IMR-90 (cell line): Measurements from ENCODE around the gene PPP1R12C. TPM values are rescaled to one million over a fixed set of nuclear protein-coding genes. Genes with fewer than 3 reads are reported as not detected.

Experiments
- ATAC-seq: fragments of 200-7000 bp; cut with Tn5 transposase; 2 replicates; pipeline ENCODE4 v1.9.1; 2020; ENCODE audit warnings: low read depth, mild to moderate bottlenecking, moderate library complexity
- BruUV-seq: library from RNA; stranded (reverse); fragments of 400-500 nt; replicated peaks from 2 replicates; lab custom pipeline; 2021; lab: Mats Ljungman, UMichigan
- CTCF ChIA-PET: fragments of 300-600 bp; formaldehyde crosslinking; extraction: SDS; loops from one replicate; lab custom pipeline; 2021; ENCODE audit warnings: antibody characterized with exemption; lab: Yijun Ruan, JAX
- POLR2A ChIA-PET: fragments of 300-600 bp; sonication (Branson Sonifier 250); formaldehyde crosslinking; loops from one replicate; lab custom pipeline; 2022; ENCODE audit warnings: antibody characterized with exemption; ENCODE audit not compliant: unreplicated experiment; lab: Charles Lee
- DNase-seq: peaks from one replicate; pipeline ENCODE4 v3.0.0; 2013
- H2AFZ ChIP-seq: replicated peaks from 2 replicates; pipeline ENCODE3; 2013; ENCODE audit warnings: low read length, mild to moderate bottlenecking; ENCODE audit not compliant: poor library complexity
- H2AK5ac ChIP-seq: 2 replicates; pipeline ENCODE4 v1.6.1; 2013; ENCODE audit warnings: low read depth, low read length, inconsistent platforms
- H2AK9ac ChIP-seq: replicated peaks from 2 replicates; pipeline ENCODE3; 2013; ENCODE audit warnings: mild to moderate bottlenecking, low read depth, low read length, moderate library complexity; ENCODE audit not compliant: poor library complexity
- H2BK120ac ChIP-seq: 2 replicates; pipeline ENCODE4 v1.6.1; 2013; ENCODE audit warnings: low read depth, low read length, inconsistent platforms
- H2BK15ac ChIP-seq: 3 replicates; pipeline ENCODE4 v1.6.1; 2013; ENCODE audit warnings: low read depth, low read length, inconsistent platforms
- H2BK20ac ChIP-seq: 2 replicates; pipeline ENCODE4 v1.6.1; 2013; ENCODE audit warnings: low read depth, mild to moderate bottlenecking, inconsistent platforms, low read length, moderate library complexity
- H2BK5ac ChIP-seq: 2 replicates; pipeline ENCODE4 v1.6.1; 2013; ENCODE audit warnings: mild to moderate bottlenecking, low read depth, low read length, inconsistent platforms; ENCODE audit not compliant: poor library complexity, severe bottlenecking
- H3K14ac ChIP-seq: replicated peaks from 2 replicates; pipeline ENCODE4 v1.6.1; 2013; ENCODE audit warnings: low read depth, low read length, inconsistent platforms
- H3K18ac ChIP-seq: 2 replicates; pipeline ENCODE4 v1.6.1; 2013; ENCODE audit warnings: low read depth, low read length, control low read depth
- H3K23ac ChIP-seq: 2 replicates; pipeline ENCODE4 v1.6.1; 2013; ENCODE audit warnings: low read depth, low read length, inconsistent platforms
- H3K27ac ChIP-seq: 2 replicates; pipeline ENCODE4 v1.5.1; 2013; ENCODE audit warnings: mild to moderate bottlenecking, control low read depth, low read length; ENCODE audit not compliant: insufficient read depth
- H3K27me3 ChIP-seq: 2 replicates; pipeline ENCODE4 v1.6.1; 2013; ENCODE audit warnings: low read length; ENCODE audit not compliant: control insufficient read depth, insufficient read depth
- H3K36me3 ChIP-seq: 2 replicates; pipeline ENCODE4 v1.6.1; 2013; ENCODE audit warnings: low read length, mixed read lengths; ENCODE audit not compliant: control insufficient read depth, insufficient read depth
- H3K4ac ChIP-seq: 2 replicates; pipeline ENCODE4 v1.6.1; 2013; ENCODE audit warnings: low read depth, low read length, inconsistent platforms
- H3K4me1 ChIP-seq: 2 replicates; pipeline ENCODE4 v1.6.1; 2013; ENCODE audit warnings: low read length, mixed read lengths; ENCODE audit not compliant: control insufficient read depth, insufficient read depth
- H3K4me2 ChIP-seq: 2 replicates; pipeline ENCODE4 v1.6.1; 2013; ENCODE audit warnings: low read depth, mild to moderate bottlenecking, control low read depth, low read length, moderate library complexity
- H3K4me3 ChIP-seq: 2 replicates; pipeline ENCODE4 v1.5.1; 2013; ENCODE audit warnings: low read depth, mild to moderate bottlenecking, control low read depth, low read length, moderate library complexity; ENCODE audit not compliant: insufficient read depth
- H3K56ac ChIP-seq: 2 replicates; pipeline ENCODE4 v1.6.1; 2013; ENCODE audit warnings: low read length, inconsistent platforms; ENCODE audit not compliant: insufficient read depth; ENCODE audit errors: extremely low read depth
- H3K79me1 ChIP-seq, 2 experiments: 2 replicates each; pipeline ENCODE4 v1.6.1; 2013; ENCODE audit warnings: low read length in 2 of 2, inconsistent platforms in 1 of 2, low read depth in 1 of 2
- H3K9ac ChIP-seq: 2 replicates; pipeline ENCODE4 v1.6.1; 2013; ENCODE audit warnings: low read depth, low read length, control low read depth
- H3K9me1 ChIP-seq: 2 replicates; pipeline ENCODE4 v1.6.1; 2013; ENCODE audit warnings: low read length, inconsistent platforms; ENCODE audit not compliant: insufficient read depth
- H3K9me3 ChIP-seq: 2 replicates; pipeline ENCODE4 v1.6.1; 2013; ENCODE audit warnings: low read length; ENCODE audit not compliant: control insufficient read depth, insufficient read depth
- H4K20me1 ChIP-seq: 2 replicates; pipeline ENCODE4 v1.6.1; 2013; ENCODE audit warnings: low read length, inconsistent platforms; ENCODE audit not compliant: insufficient read depth
- H4K5ac ChIP-seq: 2 replicates; pipeline ENCODE4 v1.6.1; 2013; ENCODE audit warnings: mild to moderate bottlenecking, low read depth, low read length, control low read depth
- H4K8ac ChIP-seq, 2 experiments: 2 replicates each; pipeline ENCODE4 v1.6.1; 2013; ENCODE audit warnings: low read depth in 2 of 2, low read length in 2 of 2, control low read depth in 1 of 2, inconsistent platforms in 1 of 2
- H4K91ac ChIP-seq: 2 replicates; pipeline ENCODE4 v1.6.1; 2013; ENCODE audit warnings: low read depth, low read length, inconsistent platforms; ENCODE audit not compliant: insufficient read depth
- BHLHE40 ChIP-seq: fragments of 150-350 bp; IDR thresholded peaks from 2 replicates; pipeline ENCODE4 v1.6.1; 2016; ENCODE audit warnings: mild to moderate bottlenecking, low read depth, low read length
- CEBPB ChIP-seq: IDR thresholded peaks from 2 replicates; pipeline ENCODE4 v1.6.1; 2012; ENCODE audit warnings: low read depth, low read length, improper control_type of control experiment
- CHD1 ChIP-seq: IDR thresholded peaks from 2 replicates; pipeline ENCODE4 v1.6.1; 2012; ENCODE audit warnings: low read depth, low read length, improper control_type of control experiment
- ELK1 ChIP-seq: fragments of 150-350 bp; IDR thresholded peaks from 2 replicates; pipeline ENCODE4 v1.6.1; 2016; ENCODE audit warnings: low read depth, mild to moderate bottlenecking, low read length, moderate library complexity, borderline replicate concordance
- FOS ChIP-seq: fragments of 150-350 bp; IDR thresholded peaks from 2 replicates; pipeline ENCODE4 v1.6.1; 2016; ENCODE audit warnings: low read depth, low read length
- MAFK ChIP-seq: IDR thresholded peaks from 2 replicates; pipeline ENCODE4 v1.6.1; 2012; ENCODE audit warnings: low read depth, low read length, improper control_type of control experiment
- MAZ ChIP-seq: IDR thresholded peaks from 2 replicates; pipeline ENCODE4 v1.6.1; 2012; ENCODE audit warnings: low read depth, mild to moderate bottlenecking, low read length, improper control_type of control experiment, moderate library complexity, borderline replicate concordance
- MXI1 ChIP-seq: IDR thresholded peaks from 2 replicates; pipeline ENCODE4 v1.6.1; 2012; ENCODE audit warnings: low read depth, mild to moderate bottlenecking, low read length, moderate library complexity, borderline replicate concordance
- RAD21 ChIP-seq: IDR thresholded peaks from 2 replicates; pipeline ENCODE4 v1.6.1; 2012; ENCODE audit warnings: low read length, improper control_type of control experiment
- RCOR1 ChIP-seq: IDR thresholded peaks from 2 replicates; pipeline ENCODE4 v1.6.1; 2012; ENCODE audit warnings: mild to moderate bottlenecking, low read length, improper control_type of control experiment; ENCODE audit not compliant: insufficient replicate concordance
- RFX5 ChIP-seq: IDR thresholded peaks from 2 replicates; pipeline ENCODE4 v1.8.0; 2012; ENCODE audit warnings: low read depth, mild to moderate bottlenecking, low read length, moderate library complexity
- SMC3 ChIP-seq: fragments of 150-350 bp; IDR thresholded peaks from 2 replicates; pipeline ENCODE4 v1.6.1; 2016; ENCODE audit warnings: low read depth, mild to moderate bottlenecking, antibody characterized with exemption, low read length, moderate library complexity
- USF2 ChIP-seq: fragments of 150-350 bp; IDR thresholded peaks from 2 replicates; pipeline ENCODE4 v1.6.1; 2017; ENCODE audit warnings: mild to moderate bottlenecking, antibody characterized with exemption, low read length, low read depth
- WGBS, 2 experiments: methylation state at CpG; one replicate each; pipeline versions ENCODE4 v1.1.5 to v1.1.7; 2013; ENCODE audit warnings: missing lambda C conversion rate in 2 of 2; ENCODE audit not compliant: insufficient read length in 1 of 2; ENCODE audit errors: extremely low coverage in 2 of 2; 5-methylcytosine and 5-hydroxymethylcytosine counted together
- dilution Hi-C: fragments of 300-500 bp; cut with HindIII; formaldehyde crosslinking; loops from one replicate; pipeline ENCODE4 v1.14.3; 2018; ENCODE audit warnings: low sequenced_read_pairs; ENCODE audit not compliant: unreplicated experiment
- in situ Hi-C: fragments of 300-500 bp; cut with MboI; formaldehyde crosslinking; loops from 3 replicates; pipeline ENCODE4 v1.14.3; 2019; ENCODE audit warnings: low sequenced_read_pairs, inconsistent platforms, mixed read lengths
- intact Hi-C: fragments of 100-400 bp; cut with micrococcal nuclease; formaldehyde crosslinking; loops from 2 replicates; pipeline ENCODE4 v1.10.0; 2022
- polyA plus RNA-seq, 3 experiments: library from polyadenylated mRNA; depleted of rRNA; stranded (reverse); fragments of >200 nt; gene quantifications; 2 replicates each; pipeline ENCODE4 v1.2.3, GENCODE V29; 2012; ENCODE audit warnings: low replicate concordance in 1 of 3
- total RNA-seq: library from RNA; depleted of rRNA; stranded (reverse); fragments of >200 nt; gene quantifications from 2 replicates; pipeline ENCODE4 v1.2.3, GENCODE V29; 2012

PPP1R12C gene
- total and polyA plus RNA-seq, 2 of the 4 experiments (the other 2 are of a cell fraction) = 21.5 to 81.4 TPM

- H3K18ac ChIP-seq = no peak overlapping the region
- H3K4me2 ChIP-seq = no peak overlapping the region
- H3K9ac ChIP-seq = no peak overlapping the region
- intact Hi-C loops (no loop called here), in situ Hi-C loops (no loop called here), dilution Hi-C loops (no loop called here)
- no peaks in the 10 kb centered on the region for H3K36me3 ChIP-seq
- no peak overlapping the region for H3K14ac ChIP-seq
- H2AFZ ChIP-seq = peak overlapping the region; percentile 68
- ChIA-PET CTCF (no interaction called here), POLR2A (no interaction called here)
- H2BK15ac ChIP-seq = no peak overlapping the region
- no peaks in the 10 kb centered on the region for H4K20me1 ChIP-seq
- no peak overlapping the region; the same call in 1 of the 2 replicates for H2AK5ac ChIP-seq
- no peak overlapping the region for H3K27ac ChIP-seq
- no peak overlapping the region; the same call in 1 of the 2 replicates for H3K23ac ChIP-seq
- peak overlapping the region; percentile 13 for H2AK9ac ChIP-seq
- no peaks in the 10 kb centered on the region for H3K9me3 ChIP-seq
- H4K8ac ChIP-seq = no peak overlapping the region
- DNase-seq (no peak), ATAC-seq (no peak)
- no peak overlapping the region for H3K56ac ChIP-seq
- TF ChIP-seq FOS (no peak), ELK1 (no peak), RAD21 (no peak), SMC3 (no peak), RCOR1 (no peak), MAZ (no peak), BHLHE40 (no peak), RFX5 (no peak), MAFK (no peak), CEBPB (no peak), USF2 (no peak), CHD1 (no peak), MXI1 (no peak)
- WGBS, 2 experiments = 8% methylated on average over 6 of the region's 25 CpGs; no CpG with 5 or more reads in 1 of the 2 experiments
- no peak overlapping the region for H3K4ac ChIP-seq
- no peaks in the 10 kb centered on the region for H3K9me1 ChIP-seq
- H3K4me1 ChIP-seq = no peaks in the 10 kb centered on the region
- H4K91ac ChIP-seq = no peak overlapping the region
- no peak overlapping the region for H2BK120ac ChIP-seq
- no peak overlapping the region for H2BK5ac ChIP-seq
- H3K4me3 ChIP-seq = no peak overlapping the region
- H4K5ac ChIP-seq = no peak overlapping the region
- no TSS peak for BruUV-seq
- no peak overlapping the region for H2BK20ac ChIP-seq
- H3K79me1 ChIP-seq = no peaks in the 10 kb centered on the region
- H3K27me3 ChIP-seq = peaks cover 32% of the 10 kb centered on the region
Observed at GRCh38 chr19:55133639-55134444, 16.4 kb upstream of the PPP1R12C start.
